ENCODE data around the gene AKR7A2.

AKR7A2 gene

GRCh38 chr1:19325958-19326747 is 14.2 kb upstream of the AKR7A2 start:
- no peak for DNase-seq (ENCODE audit: low read depth)

GRCh38 chr1:19325368-19325957 is 13.5 kb upstream of the AKR7A2 start:
- no peak for DNase-seq (ENCODE audit: low read depth)

GRCh38 chr1:19324665-19324990 is 12.7 kb upstream of the AKR7A2 start:
- DNase-seq (ENCODE audit: low read depth), result no peak

DNA sequence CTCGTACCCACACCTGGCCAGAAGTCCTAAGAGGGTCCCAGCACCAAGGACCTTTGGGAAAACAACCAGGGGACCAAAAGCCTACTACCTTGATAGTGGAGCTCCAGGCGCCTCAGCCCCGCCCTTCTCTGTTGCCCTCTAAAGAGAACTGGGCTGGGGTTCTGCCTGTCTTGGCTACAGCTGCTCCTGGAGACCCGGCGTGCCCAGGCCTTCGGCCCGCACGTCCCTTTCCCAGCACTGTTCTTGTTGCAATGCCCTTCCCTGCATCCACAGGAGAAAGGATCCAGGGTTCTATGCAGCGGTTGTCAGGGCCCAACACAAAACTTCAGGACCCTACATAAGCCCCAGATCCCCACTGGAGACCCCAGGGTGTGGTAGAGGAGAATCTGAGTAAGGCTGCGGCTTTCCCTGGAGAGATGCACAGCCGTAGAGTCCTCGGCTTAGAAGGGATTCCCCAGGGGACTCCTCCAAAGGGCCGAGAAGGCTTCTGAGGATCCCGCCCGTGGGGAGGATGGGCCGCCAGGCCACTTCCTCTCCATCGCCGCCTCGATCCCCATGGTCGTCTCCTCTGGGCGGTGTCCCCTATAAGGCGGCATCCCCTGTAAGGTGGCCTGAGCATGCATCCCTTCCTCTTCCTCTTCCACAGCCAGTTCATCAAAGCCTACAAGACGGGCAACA is 12.2 kb upstream of the AKR7A2 start:
- DNase-seq (ENCODE audit: low read depth), result no peak

GRCh38 chr1:19322481-19322880 is 10.5 kb upstream of the AKR7A2 start:
- no peak for DNase-seq (ENCODE audit: low read depth)

- DNase-seq (ENCODE audit: low read depth), result no peak
Measured at GRCh38 chr1:19321071-19321470, 9.1 kb upstream of the AKR7A2 start.

DNA sequence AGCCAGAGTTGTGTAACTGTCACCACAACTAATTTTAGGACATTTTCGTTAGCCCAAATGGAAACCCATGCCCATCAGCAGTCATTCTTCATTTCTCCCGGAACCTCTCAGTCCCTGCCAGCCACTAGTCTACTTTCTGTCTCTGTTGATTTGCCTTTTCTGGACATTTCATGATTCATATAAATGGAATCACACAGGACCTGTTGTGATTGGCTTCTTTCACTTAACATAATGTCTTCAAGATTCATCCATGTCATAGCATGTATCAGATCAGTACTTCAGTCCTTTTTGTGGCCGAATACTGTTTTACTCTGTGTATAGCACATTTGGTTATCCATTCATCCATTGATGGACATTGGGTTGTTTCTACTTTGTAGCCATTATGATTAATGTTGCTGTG is 7.3 kb upstream of the AKR7A2 start:
- DNase-seq (ENCODE audit: low read depth), result no peak

GRCh38 chr1:19317126-19317910 is 5.4 kb upstream of the AKR7A2 start:
- DNase-seq (ENCODE audit: low read depth), result no peak

DNA sequence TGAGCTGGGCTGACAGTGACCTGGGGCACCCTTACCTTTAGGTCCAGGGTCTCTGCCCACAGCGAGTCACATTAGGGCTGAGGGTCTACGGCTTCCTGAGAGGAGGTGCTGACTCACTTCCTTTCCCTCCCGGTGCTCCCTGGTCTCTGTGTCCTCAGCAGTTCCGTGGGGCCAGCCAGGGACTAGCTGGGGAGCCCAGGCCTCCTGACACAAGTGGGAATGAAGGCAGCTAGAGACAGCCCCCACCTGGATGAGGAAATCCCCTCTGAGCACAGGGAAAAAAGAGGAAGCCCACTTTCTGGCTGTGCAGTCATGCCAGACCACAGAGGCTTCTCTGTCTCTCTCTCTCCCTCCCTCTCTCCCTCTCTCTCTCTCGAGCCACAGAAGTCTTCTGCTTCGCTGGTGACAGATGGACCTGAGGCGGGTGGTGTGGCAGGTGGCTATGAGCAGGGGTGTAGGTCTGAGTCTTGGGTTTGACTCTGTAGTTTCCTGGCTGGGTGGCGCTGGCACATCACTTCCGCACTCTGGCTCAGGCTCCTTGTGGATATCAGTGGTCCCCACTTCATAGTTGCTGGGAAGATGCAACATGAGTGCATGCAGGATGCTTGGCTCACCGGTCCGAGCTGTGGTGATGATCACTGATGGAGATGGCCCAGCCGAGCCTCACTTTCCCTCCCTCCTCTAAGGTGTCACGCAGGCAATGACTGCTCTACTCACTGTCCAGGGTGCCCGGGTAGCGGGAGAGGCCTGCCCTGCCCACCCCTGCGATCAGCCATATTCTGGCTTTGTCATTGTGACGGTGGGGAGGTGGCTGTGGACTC is 3.6 kb upstream of the AKR7A2 start:
- DNase-seq (ENCODE audit: low read depth), result no peak

- DNase-seq (ENCODE audit: low read depth), result no peak
Measured at GRCh38 chr1:19313961-19314882, 2.3 kb upstream of the AKR7A2 start.

DNA sequence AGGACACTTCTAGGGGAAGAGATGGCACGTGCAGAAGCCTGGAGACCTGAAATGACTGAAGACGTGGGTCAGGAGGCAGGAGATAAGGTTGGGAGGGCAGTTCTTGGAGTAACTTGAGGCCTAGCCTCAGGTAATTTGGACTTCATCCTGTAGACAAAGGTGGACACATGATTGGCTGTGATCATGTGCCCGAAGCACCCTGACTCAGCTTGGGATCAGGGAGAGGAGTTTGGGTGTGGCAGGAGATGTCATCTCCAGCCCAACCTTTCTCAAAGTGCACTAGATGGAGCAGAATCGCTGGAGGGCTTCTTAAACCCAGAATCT is 1.7 kb upstream of the AKR7A2 start:
- DNase-seq (ENCODE audit: low read depth), result no peak

DNA sequence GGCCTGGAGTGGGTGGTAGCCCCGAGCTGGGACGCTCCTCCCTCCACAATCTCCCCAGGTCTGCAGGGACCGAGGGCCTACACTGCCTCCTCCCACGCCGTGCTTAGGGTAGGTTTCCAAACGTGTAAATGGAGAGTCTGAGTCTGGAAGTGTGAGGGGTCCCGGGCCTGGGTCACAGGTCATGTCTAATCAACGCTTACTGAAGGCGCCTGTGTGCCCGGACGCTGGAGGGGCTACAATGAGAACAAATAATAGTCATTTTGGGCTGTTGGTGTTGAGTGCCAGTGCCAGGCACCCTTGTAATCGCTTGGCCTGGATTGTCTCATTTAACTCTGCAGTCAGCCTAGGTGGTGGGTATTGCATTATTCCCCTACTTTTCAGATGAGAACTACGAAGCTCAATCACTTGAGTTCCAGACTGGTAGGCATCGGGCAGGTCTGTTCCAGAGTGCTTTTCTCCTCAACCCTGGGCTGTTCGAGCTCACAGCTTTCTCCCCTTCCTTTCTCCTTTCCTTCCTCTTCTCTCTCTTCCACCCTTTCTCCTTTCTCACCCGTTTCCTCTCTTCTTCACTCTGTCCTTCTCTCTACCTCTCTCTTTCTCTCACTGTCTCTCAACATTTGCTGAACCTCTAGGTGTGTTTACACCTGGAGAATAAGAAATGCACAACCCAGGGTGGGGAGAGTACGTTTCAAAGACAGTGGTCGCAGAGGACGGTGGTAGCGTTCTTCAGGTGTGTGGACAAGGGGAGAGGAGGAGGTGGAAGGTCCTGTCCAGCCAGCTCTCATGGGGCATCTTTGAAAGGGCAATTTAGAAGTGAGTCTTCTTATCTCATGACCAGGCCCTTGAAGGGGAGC is 1.1 kb upstream of the AKR7A2 start:
- DNase-seq (ENCODE audit: low read depth), result no peak

GRCh38 chr1:19311503-19311930 is 427 bp downstream of the AKR7A2 start:
- DNase-seq (ENCODE audit: low read depth), result no peak

DNA sequence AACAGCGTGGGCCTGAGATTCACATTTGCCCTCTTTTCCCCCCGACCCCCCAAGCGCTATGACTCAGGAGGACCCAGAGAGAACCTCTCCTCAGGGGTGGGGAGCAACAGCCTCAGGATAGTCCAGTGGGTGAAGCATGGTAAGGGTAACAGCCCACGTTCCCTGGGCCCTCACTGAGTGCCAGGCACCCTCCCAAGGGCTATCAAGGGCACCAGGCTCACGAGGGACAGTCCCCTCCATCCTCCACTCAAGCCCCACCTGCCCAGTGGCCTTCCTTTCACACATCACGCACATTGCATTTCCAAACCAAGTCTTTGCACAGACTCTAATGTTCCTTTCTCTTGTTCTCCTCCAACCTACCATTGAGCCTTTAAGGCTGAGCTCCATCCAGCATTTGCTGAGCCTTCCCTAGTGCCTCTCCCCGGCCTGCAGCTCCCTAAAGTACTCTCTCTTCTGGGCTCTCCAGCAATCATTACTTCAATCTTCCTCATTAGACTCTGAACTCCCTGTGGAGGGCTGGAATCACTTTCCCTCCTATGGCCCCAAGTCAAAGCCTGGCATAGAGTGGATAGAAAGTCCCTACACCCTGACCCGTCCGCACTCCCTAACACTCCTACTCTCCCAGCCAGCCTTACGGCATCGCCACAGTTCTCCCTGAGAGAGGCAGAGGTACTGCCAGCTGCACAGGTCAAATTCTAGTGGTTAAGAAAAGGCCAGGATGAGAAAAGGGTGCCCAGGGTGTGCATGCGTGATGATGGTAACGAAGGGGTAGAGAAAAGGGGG is 1.0 kb downstream of the AKR7A2 start:
- no peak for DNase-seq (ENCODE audit: low read depth)

- DNase-seq (ENCODE audit: low read depth), result no peak
Measured at GRCh38 chr1:19310061-19310460, 1.9 kb downstream of the AKR7A2 start.

DNA sequence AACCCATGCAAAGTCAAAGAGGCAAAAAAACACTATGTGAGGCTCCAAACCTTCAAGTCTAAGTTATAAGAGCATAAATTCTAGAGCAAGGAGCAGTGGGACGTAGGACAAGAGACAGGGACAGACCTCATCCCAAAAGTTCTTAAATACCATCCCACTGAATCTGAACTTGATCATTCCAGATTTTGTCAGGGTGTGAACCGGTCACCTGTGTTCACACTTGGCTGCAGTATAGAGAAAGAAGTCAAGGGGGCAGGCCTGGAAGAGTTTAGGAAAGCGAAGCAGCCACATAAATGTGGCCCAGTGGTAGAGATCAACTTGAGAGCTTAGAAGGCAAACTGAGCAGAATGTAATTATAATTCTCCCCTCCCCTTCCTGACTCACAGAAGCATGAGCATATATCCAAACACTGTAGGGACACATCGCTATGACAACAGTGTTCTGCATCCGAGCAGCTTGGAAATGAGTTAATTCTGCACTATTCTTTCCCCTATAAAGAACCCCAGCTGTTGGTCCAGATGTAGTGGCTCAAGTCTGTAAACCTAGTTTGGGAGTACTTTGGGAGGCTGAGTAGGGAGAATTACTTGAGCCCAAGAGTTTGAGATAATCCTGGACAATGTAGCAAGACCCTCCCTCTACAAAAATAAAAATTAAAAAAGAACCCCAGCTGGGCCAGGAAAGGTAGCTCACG is 2.7 kb downstream of the AKR7A2 start:
- no peak for DNase-seq (ENCODE audit: low read depth)

- DNase-seq (ENCODE audit: low read depth), result no peak
Measured at GRCh38 chr1:19308509-19308907, 3.4 kb downstream of the AKR7A2 start.

DNA sequence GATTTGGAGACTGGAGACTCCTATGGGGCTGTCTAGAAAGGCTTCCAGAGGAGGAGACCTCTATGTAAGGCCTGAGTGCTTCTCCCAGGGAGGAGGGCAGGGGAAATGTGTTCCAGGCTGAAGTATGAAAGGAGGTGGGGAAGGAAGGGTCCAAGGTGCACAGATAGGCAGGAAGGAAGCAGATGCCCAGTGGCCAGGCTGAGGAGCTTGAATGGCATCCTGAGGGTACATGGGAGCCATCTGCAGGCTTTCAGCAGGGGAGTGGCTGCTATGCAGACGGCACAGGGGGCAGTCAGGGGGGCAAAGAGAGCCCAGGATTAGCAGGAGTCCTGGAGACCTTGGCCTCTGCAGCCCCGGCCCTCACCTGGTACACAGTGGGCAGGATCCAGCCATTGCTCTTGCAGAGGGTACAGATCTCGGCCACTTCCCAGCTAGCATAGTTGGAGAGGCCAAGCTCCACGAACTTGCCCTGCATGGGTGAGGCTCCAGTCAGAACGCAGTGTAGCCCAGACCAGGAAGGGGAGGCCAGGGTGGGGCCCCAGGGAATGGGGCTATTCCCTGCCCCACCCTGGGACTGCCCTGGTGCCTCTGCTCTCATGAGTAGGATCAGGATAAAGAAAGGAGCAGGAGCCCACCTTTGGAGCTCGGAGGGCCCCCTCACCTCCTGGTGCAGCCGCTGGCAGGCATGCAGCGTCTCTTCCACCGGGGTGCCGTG is 4.0 kb downstream of the AKR7A2 start:
- DNase-seq (ENCODE audit: low read depth), result no peak
